LNCAP (cell line): ENCODE data around the gene RHEB.

Experiments used
- TF ChIP-seq, protein P1 (sequence below): fragments of 450-650 bp; IDR thresholded peaks from 2 replicates; pipeline ENCODE4 v1.5.1; 2017; ENCODE audit warnings: mild to moderate bottlenecking

The RHEB gene

DNA sequence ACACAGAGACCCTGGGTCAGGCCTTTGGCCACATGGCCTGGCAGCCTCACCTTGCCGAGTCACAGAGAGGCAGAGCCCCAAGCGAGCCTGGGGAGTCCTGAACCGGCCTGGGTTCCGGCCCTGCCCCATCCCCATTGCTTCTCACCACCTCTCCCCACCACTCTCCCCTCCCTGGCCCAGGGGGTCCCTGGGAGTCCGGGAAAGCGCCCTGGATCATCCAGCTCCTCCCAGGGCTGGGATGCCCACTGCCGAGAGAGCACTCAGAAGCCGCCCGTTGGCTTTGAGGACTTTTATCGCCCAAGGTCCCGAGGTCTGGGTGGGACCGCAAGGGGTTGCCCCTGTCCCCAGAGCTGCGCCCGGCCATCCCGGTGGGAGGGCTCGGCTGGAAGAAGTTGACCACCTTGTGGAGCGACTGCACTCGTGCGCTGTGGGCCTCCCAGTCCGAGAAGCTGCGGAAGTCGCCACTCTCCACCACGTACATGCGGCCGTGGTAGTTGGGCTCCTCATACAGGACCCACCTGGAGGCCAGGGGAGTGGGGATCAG, 87.9 kb downstream of the RHEB start:
- TF ChIP-seq, protein P1, sequence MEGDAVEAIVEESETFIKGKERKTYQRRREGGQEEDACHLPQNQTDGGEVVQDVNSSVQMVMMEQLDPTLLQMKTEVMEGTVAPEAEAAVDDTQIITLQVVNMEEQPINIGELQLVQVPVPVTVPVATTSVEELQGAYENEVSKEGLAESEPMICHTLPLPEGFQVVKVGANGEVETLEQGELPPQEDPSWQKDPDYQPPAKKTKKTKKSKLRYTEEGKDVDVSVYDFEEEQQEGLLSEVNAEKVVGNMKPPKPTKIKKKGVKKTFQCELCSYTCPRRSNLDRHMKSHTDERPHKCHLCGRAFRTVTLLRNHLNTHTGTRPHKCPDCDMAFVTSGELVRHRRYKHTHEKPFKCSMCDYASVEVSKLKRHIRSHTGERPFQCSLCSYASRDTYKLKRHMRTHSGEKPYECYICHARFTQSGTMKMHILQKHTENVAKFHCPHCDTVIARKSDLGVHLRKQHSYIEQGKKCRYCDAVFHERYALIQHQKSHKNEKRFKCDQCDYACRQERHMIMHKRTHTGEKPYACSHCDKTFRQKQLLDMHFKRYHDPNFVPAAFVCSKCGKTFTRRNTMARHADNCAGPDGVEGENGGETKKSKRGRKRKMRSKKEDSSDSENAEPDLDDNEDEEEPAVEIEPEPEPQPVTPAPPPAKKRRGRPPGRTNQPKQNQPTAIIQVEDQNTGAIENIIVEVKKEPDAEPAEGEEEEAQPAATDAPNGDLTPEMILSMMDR: no peak

DNA sequence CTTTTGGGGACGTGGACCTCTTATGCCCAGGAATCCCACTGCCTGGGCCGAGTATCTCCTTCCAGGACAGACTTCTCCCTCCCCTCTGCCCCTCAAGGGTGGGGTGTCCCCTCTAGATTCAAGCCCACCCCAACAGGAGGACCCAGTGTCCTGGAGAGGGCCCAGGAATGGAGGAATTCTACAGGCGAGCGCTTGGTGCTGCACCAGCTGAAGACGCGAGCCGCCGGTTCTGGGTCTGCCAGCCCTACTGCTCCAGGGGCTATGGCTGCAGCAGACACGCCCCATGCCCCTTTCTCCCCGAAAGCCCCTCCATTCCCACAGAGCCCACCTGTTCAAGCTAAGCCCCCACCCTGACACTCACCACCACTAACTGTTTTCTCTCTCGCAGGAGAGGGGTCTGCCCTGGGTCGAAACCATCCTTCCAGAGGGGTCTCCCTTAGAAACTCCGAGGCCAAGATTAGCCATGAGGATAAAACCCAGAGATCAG, 88.4 kb downstream of the RHEB start:
- TF ChIP-seq, protein P1: no peak

DNA sequence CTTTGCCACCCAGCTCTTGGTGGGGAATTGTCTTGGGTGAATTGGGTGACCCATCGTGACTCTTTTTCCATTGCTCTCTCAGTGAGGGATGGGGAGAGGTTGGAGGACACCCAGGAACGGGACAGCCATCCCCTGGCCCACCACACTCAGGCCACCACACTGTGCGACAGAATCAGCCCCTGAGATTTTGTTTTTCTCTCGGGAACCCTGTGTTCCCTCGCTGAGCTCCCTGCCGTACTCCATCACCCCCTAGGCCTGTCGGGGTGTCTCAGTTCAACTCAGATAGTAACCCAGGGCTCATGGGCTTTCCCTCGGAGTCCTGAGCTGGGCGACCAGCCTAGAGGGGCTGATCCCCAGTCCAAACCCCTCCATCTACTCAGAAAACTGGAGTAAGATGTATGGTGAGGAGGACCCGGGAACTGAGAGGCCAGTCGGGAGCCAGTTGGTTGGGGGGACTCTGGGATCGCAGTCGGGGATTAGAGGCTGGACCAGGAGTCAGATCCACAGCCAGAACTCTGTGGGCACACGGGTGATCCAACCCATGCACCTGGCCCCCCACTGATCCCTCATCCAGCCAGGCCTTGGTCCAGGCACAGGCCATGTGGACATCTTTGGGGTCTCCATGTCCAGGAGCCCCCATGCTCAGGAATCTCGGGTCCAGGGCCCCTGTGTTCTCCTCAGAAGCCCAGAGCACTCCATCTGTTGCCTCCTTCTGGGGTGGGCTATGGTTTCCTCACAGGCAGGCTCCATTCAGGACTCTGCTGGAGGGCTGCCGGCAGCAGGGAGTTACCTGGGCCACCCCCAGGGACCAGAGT, 89.1 kb downstream of the RHEB start:
- TF ChIP-seq, protein P1: no peak

DNA sequence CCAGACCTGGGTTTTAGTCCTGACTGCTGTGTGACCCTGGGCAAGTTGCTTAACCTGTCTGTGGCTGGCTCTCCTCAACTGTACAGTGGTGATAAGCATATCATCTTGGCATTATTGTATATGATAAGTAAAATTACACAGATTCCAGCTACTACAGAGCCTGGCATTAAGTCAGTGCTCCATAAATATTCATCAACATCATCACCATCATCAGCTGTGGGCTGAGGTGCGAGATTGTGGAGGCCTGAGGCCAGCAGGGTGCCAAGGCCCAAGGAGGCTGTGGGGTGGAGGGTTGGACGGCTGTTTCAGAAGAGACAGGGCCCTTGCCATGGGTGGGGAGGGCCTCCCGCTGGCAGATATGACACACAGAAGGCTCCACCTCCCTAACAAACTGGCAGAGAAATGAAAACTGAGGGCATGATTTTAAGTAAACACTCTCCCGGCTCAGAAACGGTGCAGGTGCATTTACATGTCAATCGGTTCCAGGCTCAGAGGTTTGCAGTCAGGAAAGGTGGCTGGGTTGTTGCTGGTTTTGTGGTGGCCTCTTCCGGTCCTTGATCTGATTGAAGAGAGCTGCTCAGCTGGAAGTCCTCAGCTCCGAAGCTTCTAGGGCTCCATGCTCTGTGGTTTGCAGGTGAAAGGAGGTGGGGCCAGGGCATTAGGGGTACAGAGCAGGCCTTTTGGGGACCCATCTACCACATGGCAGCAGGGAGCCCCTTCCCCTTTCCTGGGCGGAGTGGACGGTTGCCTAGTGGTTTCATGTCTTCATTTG, 89.9 kb downstream of the RHEB start:
- TF ChIP-seq, protein P1: no peak

DNA sequence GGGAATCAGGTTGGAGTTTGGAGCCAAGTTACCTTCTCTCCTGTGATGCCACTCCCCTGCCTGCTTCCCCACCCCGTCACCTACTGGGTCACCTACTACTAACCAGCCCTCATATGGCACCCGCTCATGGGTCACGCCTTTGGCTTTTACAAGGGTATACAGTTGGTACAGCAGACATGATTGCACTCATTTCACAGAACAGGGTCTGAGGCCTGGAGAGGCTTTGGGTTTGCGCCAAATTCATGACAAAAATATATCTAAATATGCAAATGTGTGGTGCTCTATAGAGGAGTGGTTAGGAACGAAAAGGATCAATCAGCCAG, 90.5 kb downstream of the RHEB start:
- TF ChIP-seq, protein P1: no peak

DNA sequence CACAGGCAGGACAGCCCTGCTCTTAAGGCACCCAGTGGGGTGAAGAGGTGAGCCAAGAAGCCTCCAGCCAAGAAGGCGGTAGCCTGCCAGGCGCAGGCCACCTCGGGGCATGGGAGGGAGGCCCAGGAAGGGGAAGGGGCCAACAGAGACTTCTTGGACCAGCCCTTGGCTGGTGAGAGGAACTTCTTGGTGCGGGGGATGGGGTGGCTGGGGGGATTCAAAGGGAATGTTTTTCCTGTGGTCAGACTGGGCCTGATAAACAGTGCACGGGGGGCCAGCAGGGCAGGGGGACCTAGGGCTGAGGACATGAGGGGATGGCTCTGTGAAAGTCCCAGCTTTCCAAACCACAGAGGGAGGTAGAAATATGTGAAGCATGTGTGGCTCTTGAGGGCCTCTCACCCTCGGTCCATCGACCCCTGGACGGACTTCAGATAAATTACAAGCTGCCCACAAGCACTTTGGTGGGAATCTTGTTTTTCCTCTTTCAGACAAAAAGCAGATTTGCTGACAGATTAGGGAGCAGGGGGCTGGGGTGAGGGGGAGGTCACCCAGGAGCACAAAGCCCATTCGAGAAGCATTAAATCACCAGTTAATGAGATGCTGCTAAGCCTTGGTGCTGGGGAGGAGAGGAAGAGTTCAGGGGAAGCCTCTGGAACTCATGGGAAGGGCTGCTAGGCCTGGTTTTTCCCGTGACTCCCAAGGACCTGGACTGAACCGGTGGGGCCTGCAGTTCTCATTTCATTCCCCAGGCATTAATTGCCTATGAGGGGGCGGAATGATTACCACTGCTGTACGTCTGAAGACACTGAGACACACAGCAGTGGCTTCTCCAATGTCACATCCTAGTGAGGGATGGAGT, 91.1 kb downstream of the RHEB start:
- TF ChIP-seq, protein P1: no peak
